ENCODE results near the gene TDRD9. TPM values are rescaled to one million over a fixed set of nuclear protein-coding genes. Genes with fewer than 3 reads are reported as not detected.

Gene TDRD9
- total and polyA plus RNA-seq, 2 of the 4 experiments (the other 2 are of a cell fraction): 0.07 to 0.18 TPM

GRCh38 chr14:103941973-103942736 is 13.9 kb downstream of the TDRD9 start, which contains the start of gene RD3L:
TSS of gene RD3L (minus strand) at chr14:103942529. CDS start at chr14:103941695, 834 bp downstream.
- no peak within 1 kb of the TSS for H2BK5ac ChIP-seq (ENCODE audit: low read depth, low read length, poor library complexity, severe bottlenecking)
- no peak within 1 kb of the TSS for H3K18ac ChIP-seq (ENCODE audit: low read depth, low read length)
- H3K4ac ChIP-seq (ENCODE audit: low read depth, low read length): no peak within 1 kb of the TSS
- DNase-seq: no peak
- no peak within 1 kb of the TSS for H3K27ac ChIP-seq (ENCODE audit: insufficient read depth, low read length)
- no peaks in the 10 kb centered on the region for H3K36me3 ChIP-seq (ENCODE audit: control insufficient read depth, insufficient read depth, low read length)
- intact Hi-C loops (cut with micrococcal nuclease) (no loop called here), in situ Hi-C loops (cut with MboI; ENCODE audit: low sequenced_read_pairs) (no loop called here), dilution Hi-C loops (cut with HindIII; ENCODE audit: low sequenced_read_pairs, unreplicated experiment) (no loop called here)
- no peak within 1 kb of the TSS for H3K14ac ChIP-seq (replicated peaks; ENCODE audit: low read depth, low read length)
- H3K9me1 ChIP-seq (ENCODE audit: insufficient read depth, low read length): no peaks in the 10 kb centered on the region
- H2BK15ac ChIP-seq (ENCODE audit: low read depth, low read length): no peak within 1 kb of the TSS
- peaks cover 15% of the 10 kb centered on the region for H3K27me3 ChIP-seq (ENCODE audit: control insufficient read depth, insufficient read depth, low read length)
- no peaks in the 10 kb centered on the region for H4K20me1 ChIP-seq (ENCODE audit: insufficient read depth, low read length)
- no peak within 1 kb of the TSS for H3K4me2 ChIP-seq (ENCODE audit: low read depth, low read length)
- no peaks in the 10 kb centered on the region for H3K4me1 ChIP-seq (ENCODE audit: control insufficient read depth, insufficient read depth, low read length)
- H3K4me3 ChIP-seq (ENCODE audit: insufficient read depth, low read depth, low read length): no peak within 1 kb of the TSS
- ChIA-PET CTCF (interaction anchor here (1.1 kb wide), 1 partner anchor 9 kb away, joined by 3 read pairs; no protein-coding TSS in a partner anchor), POLR2A (ENCODE audit: unreplicated experiment) (no interaction called here)
- H3K9me3 ChIP-seq (ENCODE audit: control insufficient read depth, insufficient read depth, low read length): no peaks in the 10 kb centered on the region
- no TSS peak for BruUV-seq (replicated peaks)
- H3K56ac ChIP-seq (ENCODE audit: extremely low read depth, insufficient read depth, low read length): no peak within 1 kb of the TSS
- no peak within 1 kb of the TSS for H2AFZ ChIP-seq (replicated peaks; ENCODE audit: low read length, poor library complexity)
- no peak within 1 kb of the TSS for H2AK5ac ChIP-seq (ENCODE audit: low read depth, low read length)
- H3K9ac ChIP-seq (ENCODE audit: low read depth, low read length): no peak within 1 kb of the TSS
- H3K79me1 ChIP-seq (ENCODE audit: low read depth in 1 of 2, low read length in 2 of 2): no peaks in the 10 kb centered on the region
- WGBS, 2 experiments (ENCODE audit: extremely low coverage in 2 of 2, insufficient read length in 1 of 2): no CpG with 5 or more reads among the region's 14 CpGs
- no peak within 1 kb of the TSS for H4K5ac ChIP-seq (ENCODE audit: low read depth, low read length)
- ATAC-seq (ENCODE audit: low read depth): no peak
- no peak within 1 kb of the TSS for H4K91ac ChIP-seq (ENCODE audit: insufficient read depth, low read depth, low read length)
- no peak within 1 kb of the TSS for H4K8ac ChIP-seq (ENCODE audit: low read depth in 2 of 2, low read length in 2 of 2)
- no peak within 1 kb of the TSS for H2BK120ac ChIP-seq (ENCODE audit: low read depth, low read length)
- H3K23ac ChIP-seq (ENCODE audit: low read depth, low read length): no peak within 1 kb of the TSS
- no peak within 1 kb of the TSS for H2BK20ac ChIP-seq (ENCODE audit: low read depth, low read length)
- TF ChIP-seq POLR2A (IDR thresholded peaks at IDR 0.05; ENCODE audit: low read depth, low read length): no peak
- TF ChIP-seq MAZ (IDR thresholded peaks at IDR 0.05; ENCODE audit: borderline replicate concordance, low read depth, low read length): no peak
- no peak for TF ChIP-seq CTCF (conservative IDR thresholded peaks at IDR 0.05; ENCODE audit: low read depth, low read length)
- TF ChIP-seq MXI1 (IDR thresholded peaks at IDR 0.05; ENCODE audit: borderline replicate concordance, low read depth, low read length): no peak
- no peak for TF ChIP-seq SMC3 (IDR thresholded peaks at IDR 0.05; ENCODE audit: low read depth, low read length)
- TF ChIP-seq RAD21 (IDR thresholded peaks at IDR 0.05; ENCODE audit: low read length): no peak
- no peak for TF ChIP-seq CHD1 (IDR thresholded peaks at IDR 0.05; ENCODE audit: low read depth, low read length)
- TF ChIP-seq RCOR1 (IDR thresholded peaks at IDR 0.05; ENCODE audit: insufficient replicate concordance, low read length): no peak
- no peak within 1 kb of the TSS for H2AK9ac ChIP-seq (replicated peaks; ENCODE audit: low read depth, low read length, poor library complexity)

Measured in IMR-90 (cell line).